GM18870 (cell line): Measurements from ENCODE around the gene HDDC2.

ENCODE experiments used
- ATAC-seq: cut with Tn5 transposase; IDR thresholded peaks from one replicate; pipeline ENCODE4 v1.9.1; 2021; ENCODE audit warnings: moderate library complexity; ENCODE audit not compliant: unreplicated experiment

HDDC2 gene

DNA sequence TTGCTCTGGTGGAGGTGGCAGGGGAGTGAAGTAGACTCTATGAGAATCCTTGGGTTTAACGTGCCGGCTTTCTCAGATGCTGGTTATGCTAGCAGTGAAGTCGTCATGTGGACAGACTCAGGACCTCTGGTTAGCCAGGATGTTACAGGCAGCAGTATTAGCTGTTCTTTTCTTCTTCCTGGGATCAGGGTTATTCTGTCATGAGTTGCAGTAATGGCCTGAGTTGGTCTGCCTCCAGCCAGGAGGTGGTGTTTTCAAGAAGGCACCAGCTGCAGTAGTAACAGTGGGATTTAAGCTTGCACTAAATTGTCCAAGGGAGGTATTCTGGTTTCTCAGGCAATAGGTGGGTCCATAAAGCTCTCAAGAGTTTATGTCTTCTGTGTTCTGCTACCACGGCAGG is 56.7 kb downstream of the HDDC2 start:
- no peak for ATAC-seq

DNA sequence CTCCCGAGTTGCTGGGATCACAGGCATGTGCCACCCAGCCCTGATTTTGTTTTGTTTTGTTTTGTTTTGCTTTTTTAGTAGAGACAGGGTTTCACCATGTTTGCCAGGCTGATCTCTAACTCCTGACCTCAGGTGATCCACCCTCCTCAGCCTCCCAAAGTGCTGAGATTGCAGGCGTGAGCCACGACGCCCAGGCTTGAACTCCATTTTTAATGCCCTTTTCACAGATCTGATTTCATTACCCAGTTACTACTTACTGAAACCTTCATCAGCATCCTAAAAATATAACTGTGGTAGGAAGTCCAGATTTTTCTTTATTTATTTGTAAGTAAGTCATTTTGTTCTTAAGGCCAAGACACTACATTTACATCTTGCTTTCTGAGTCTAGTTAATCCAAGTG is 64.0 kb downstream of the HDDC2 start:
- no peak for ATAC-seq

DNA sequence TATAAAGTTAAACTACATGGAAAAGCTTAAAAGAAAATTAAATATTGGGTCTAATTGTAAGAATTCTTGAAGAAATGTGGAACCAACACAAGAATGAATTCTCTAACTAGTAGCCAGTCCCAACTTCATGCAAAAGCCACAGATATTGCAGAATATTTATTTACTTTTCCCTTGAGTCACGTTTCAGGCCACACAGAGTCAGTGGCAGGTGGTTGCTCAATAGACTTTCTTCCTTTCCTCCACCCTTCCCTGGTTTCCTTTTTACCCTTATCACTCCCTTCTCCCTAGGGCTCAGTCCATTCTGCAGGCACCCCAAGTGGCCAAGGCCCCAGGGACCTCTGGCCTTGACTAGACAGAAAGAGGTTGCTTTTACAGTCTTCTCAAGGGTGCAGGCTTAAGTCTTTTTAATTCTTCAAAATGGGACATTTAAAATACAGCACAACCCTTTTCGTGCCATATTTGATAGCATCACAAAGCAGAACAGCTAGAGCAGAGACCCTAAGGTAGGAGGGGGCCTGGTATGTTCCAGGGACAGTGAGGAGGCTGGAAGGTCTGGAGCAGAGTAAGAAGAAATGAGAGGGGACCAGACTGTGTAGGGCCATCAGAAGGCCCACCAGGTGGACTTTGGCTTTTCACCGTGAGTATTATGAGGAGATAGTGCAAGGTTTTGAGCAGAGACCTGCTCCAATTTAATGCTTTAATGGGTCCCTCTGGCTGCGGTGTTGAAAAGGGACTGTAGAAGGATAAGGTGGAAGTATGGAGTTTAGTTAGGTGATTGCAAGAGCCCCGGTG is 65.0 kb downstream of the HDDC2 start:
- no peak for ATAC-seq

- ATAC-seq: no peak
Measured at GRCh38 chr6:125233202-125233601, 68.6 kb downstream of the HDDC2 start.

GRCh38 chr6:125232466-125232865 is 69.3 kb downstream of the HDDC2 start:
- ATAC-seq: no peak

DNA sequence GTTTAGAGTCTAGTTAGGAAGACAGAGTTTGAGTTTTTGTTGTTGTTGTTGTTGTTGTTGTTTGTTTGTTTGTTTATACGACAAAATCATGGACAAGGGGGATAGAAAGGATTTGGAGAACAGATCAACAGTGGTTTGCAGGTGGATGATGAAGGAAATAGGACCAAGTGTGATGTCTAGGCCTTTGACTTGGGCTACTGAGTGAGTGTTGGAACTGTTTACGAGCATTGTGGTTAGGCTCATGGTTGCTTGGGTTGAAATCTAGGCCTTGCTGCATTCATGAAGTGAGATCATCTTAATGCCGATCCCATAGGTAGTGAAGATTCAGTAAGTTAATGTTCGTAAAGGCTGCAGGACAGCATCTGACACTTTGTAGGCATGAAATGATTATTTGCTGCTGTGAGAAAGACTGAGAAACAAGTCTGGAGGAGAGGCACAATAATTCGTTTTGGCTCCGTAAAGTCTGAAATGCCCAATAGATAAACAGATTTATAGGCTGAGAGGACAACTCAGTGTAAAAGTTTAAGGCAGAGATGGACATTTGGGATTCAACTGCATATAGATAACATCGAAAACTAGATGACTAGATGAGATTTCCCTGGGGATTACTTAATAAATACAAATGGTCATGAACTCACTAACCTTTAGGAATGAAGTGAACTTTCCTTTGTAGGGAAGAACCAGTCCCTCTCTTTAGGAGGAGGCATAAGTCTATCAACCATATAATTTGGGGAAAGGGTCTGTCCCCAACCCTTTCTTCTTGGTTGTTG is 70.0 kb downstream of the HDDC2 start:
- ATAC-seq: no peak

DNA sequence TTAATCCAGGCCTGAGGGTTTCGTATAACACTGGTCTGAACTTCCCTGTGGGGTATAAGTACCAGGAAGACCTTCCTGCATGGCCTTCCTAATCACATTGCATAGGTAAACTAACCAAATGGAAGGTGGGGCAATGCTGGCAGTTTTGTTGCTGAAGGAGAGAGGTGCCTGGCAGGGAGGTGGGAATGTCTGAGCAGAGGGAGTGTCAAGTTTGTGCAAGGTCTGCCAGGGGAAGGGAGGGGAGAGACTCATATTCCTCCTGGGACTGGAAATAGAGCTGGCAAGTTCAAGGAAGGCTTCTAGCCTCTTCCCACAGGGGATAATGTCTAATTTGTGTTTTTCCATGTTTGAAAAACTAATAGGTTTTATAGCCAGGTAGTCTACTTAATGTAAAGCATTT is 70.6 kb downstream of the HDDC2 start:
- ATAC-seq: no peak

DNA sequence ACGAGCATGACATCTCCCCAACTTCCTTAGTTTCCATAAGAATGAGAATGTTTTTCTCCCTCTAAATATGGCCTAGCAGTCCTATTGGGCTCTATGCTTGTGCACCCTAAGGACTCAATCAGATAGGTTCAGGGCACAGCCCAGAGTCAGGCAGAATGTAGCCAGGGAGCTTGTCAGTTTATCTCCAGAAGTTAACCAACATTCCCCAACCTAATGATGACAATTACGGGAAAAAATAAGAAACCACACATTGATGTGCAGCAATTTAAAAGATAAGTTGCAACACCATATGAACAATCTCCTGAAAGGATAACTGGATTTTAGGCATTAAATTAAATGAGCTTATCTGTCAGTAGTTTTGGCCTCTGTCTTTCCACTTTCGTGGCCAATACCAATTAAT is 71.1 kb downstream of the HDDC2 start:
- ATAC-seq: no peak

- ATAC-seq: no peak
Measured at GRCh38 chr6:125228981-125229479, 72.7 kb downstream of the HDDC2 start.

DNA sequence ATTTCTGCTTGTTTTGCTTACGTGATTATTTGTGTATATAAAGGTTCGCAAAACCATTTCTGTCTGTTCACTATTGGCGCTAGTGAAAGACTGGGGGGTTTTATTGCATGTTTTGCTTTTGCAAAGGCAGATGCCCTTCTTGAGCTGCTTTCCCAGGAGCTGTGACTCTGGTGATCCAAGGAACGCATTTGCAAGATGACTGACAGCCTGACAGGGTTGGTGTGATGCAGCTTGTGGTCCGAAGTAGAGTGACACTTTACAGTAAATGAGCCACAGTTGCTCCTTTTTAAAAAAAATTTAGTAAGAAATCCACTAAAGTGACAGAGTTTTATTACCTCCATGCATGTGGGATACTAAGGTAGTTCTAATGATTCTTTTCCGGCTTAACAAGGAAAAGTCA is 74.5 kb downstream of the HDDC2 start:
- no peak for ATAC-seq
